Activated T-helper 1 cell treated with anti-CD3 and anti-CD28 coated beads, Interleukin-12 subunit alpha, Interleukin-12 subunit beta, Interleukin-2, Interleukin-4 antibody, amounts not matched to agents 30 ng/mL and 10 ng/mL and 1 ng/mL, durations not matched to agents 14 hours and 24 hours and 36 hours (primary cell): ENCODE results near the gene TMEFF2. TPM values are rescaled to one million over a fixed set of nuclear protein-coding genes. Genes with fewer than 3 reads are reported as not detected.

Experiments used
- DNase-seq: peaks from one replicate; pipeline ENCODE4 v3.0.0; 2021; ENCODE audit warnings: low spot score
- H3K27ac Mint-ChIP-seq: one replicate; pipeline ENCODE4 v1.8.0; 2021; ENCODE audit warnings: mild to moderate bottlenecking, mixed read lengths
- H3K27me3 Mint-ChIP-seq: one replicate; pipeline ENCODE4 v1.8.0; 2022; ENCODE audit warnings: mild to moderate bottlenecking, moderate library complexity, mixed read lengths; ENCODE audit not compliant: insufficient read depth
- H3K36me3 Mint-ChIP-seq: one replicate; pipeline ENCODE4 v1.8.0; 2021; ENCODE audit warnings: low read depth, mixed read lengths
- H3K4me1 Mint-ChIP-seq: one replicate; pipeline ENCODE4 v1.8.0; 2021; ENCODE audit warnings: low read depth, mixed read lengths
- H3K4me3 Mint-ChIP-seq: one replicate; pipeline ENCODE4 v1.8.0; 2021; ENCODE audit warnings: mild to moderate bottlenecking, moderate library complexity, mixed read lengths
- H3K9me3 Mint-ChIP-seq: one replicate; pipeline ENCODE4 v1.8.0; 2021; ENCODE audit warnings: mixed read lengths
- intact Hi-C: fragments of 100-400 bp; cut with micrococcal nuclease; formaldehyde crosslinking; loops from one replicate; pipeline ENCODE4 v1.15.1; 2024
- total RNA-seq: library from RNA; stranded (reverse); gene quantifications from 2 replicates; pipeline ENCODE4 v1.2.3, GENCODE V29; 2022

Gene TMEFF2
- total RNA-seq, 1 donor from 2014 or later: not detected

GRCh38 chr2:192035731-192036442 lies 158.8 kb downstream of the TMEFF2 start:
- no peaks in the 10 kb centered on the region for H3K9me3 Mint-ChIP-seq
- H3K27ac Mint-ChIP-seq: no peak overlapping the region
- no peak for DNase-seq
- no peaks in the 10 kb centered on the region for H3K4me1 Mint-ChIP-seq
- no peaks in the 10 kb centered on the region for H3K36me3 Mint-ChIP-seq
- no peak overlapping the region for H3K4me3 Mint-ChIP-seq
- no peaks in the 10 kb centered on the region for H3K27me3 Mint-ChIP-seq
- intact Hi-C loops: no loop called here

GRCh38 chr2:192030856-192031255 lies 163.9 kb downstream of the TMEFF2 start:
- no peaks in the 10 kb centered on the region for H3K9me3 Mint-ChIP-seq
- no peaks in the 10 kb centered on the region for H3K4me1 Mint-ChIP-seq
- no peak overlapping the region for H3K27ac Mint-ChIP-seq
- H3K27me3 Mint-ChIP-seq: peaks cover 3% of the 10 kb centered on the region
- intact Hi-C loops: no loop called here
- no peaks in the 10 kb centered on the region for H3K36me3 Mint-ChIP-seq
- DNase-seq: no peak
- no peak overlapping the region for H3K4me3 Mint-ChIP-seq

- Mint-ChIP-seq H3K9me3 (no peaks in the 10 kb centered on the region), H3K36me3 (no peaks in the 10 kb centered on the region), H3K4me1 (no peaks in the 10 kb centered on the region), H3K27me3 (peaks cover 7% of the 10 kb centered on the region), H3K27ac (no peak overlapping the region), H3K4me3 (no peak overlapping the region)
- no peak for DNase-seq
- intact Hi-C loops: no loop called here
These were observed 164.4 kb downstream of the TMEFF2 start for GRCh38 chr2:192030289-192030688.

- Mint-ChIP-seq H3K4me3 (no peak overlapping the region), H3K4me1 (no peaks in the 10 kb centered on the region), H3K27ac (no peak overlapping the region), H3K9me3 (no peaks in the 10 kb centered on the region), H3K27me3 (peaks cover 7% of the 10 kb centered on the region), H3K36me3 (no peaks in the 10 kb centered on the region)
- DNase-seq: no peak
- intact Hi-C loops: no loop called here
These were observed 165.6 kb downstream of the TMEFF2 start for GRCh38 chr2:192029089-192029488.

GRCh38 chr2:192026825-192027120 lies 168.0 kb downstream of the TMEFF2 start:
- intact Hi-C loops: no loop called here
- H3K9me3 Mint-ChIP-seq: no peaks in the 10 kb centered on the region

GRCh38 chr2:192026059-192026824 lies 168.5 kb downstream of the TMEFF2 start:
- Mint-ChIP-seq H3K4me1 (no peaks in the 10 kb centered on the region), H3K27ac (no peak overlapping the region), H3K36me3 (no peaks in the 10 kb centered on the region), H3K27me3 (peaks cover 10% of the 10 kb centered on the region), H3K4me3 (no peak overlapping the region), H3K9me3 (no peaks in the 10 kb centered on the region)
- intact Hi-C loops: no loop called here
- DNase-seq: no peak

More at GRCh38 chr2:192026825-192027120, 168.0 kb downstream of the TMEFF2 start:
- DNase-seq: no peak
- no peaks in the 10 kb centered on the region for H3K4me1 Mint-ChIP-seq
- peaks cover 10% of the 10 kb centered on the region for H3K27me3 Mint-ChIP-seq
- no peak overlapping the region for H3K27ac Mint-ChIP-seq
- no peaks in the 10 kb centered on the region for H3K36me3 Mint-ChIP-seq
- no peak overlapping the region for H3K4me3 Mint-ChIP-seq

- H3K36me3 Mint-ChIP-seq: no peaks in the 10 kb centered on the region
- H3K27ac Mint-ChIP-seq: no peak overlapping the region
- no peaks in the 10 kb centered on the region for H3K4me1 Mint-ChIP-seq
- peaks cover 10% of the 10 kb centered on the region for H3K27me3 Mint-ChIP-seq
- no peak overlapping the region for H3K4me3 Mint-ChIP-seq
- intact Hi-C loops: no loop called here
- no peak for DNase-seq
- no peaks in the 10 kb centered on the region for H3K9me3 Mint-ChIP-seq
These were observed 169.1 kb downstream of the TMEFF2 start for GRCh38 chr2:192025637-192026036.

- no peaks in the 10 kb centered on the region for H3K4me1 Mint-ChIP-seq
- no peaks in the 10 kb centered on the region for H3K9me3 Mint-ChIP-seq
- peaks cover 8% of the 10 kb centered on the region for H3K27me3 Mint-ChIP-seq
- H3K27ac Mint-ChIP-seq: no peak overlapping the region
- H3K36me3 Mint-ChIP-seq: no peaks in the 10 kb centered on the region
- DNase-seq: no peak
- H3K4me3 Mint-ChIP-seq: no peak overlapping the region
- intact Hi-C loops: no loop called here
These were observed 171.7 kb downstream of the TMEFF2 start for GRCh38 chr2:192023006-192023405.

GRCh38 chr2:192017844-192018243 lies 176.9 kb downstream of the TMEFF2 start:
- Mint-ChIP-seq H3K27me3 (peaks cover 8% of the 10 kb centered on the region), H3K4me3 (no peak overlapping the region), H3K9me3 (no peaks in the 10 kb centered on the region), H3K4me1 (no peaks in the 10 kb centered on the region), H3K27ac (no peak overlapping the region), H3K36me3 (no peaks in the 10 kb centered on the region)
- intact Hi-C loops: loop anchor here (10.0 kb wide), 1 partner anchor 203 kb away; no protein-coding TSS in a partner anchor
- DNase-seq: no peak

GRCh38 chr2:192016265-192016664 lies 178.5 kb downstream of the TMEFF2 start:
- no peaks in the 10 kb centered on the region for H3K4me1 Mint-ChIP-seq
- no peaks in the 10 kb centered on the region for H3K36me3 Mint-ChIP-seq
- no peak overlapping the region for H3K27ac Mint-ChIP-seq
- no peak for DNase-seq
- no peaks in the 10 kb centered on the region for H3K9me3 Mint-ChIP-seq
- intact Hi-C loops: loop anchor here (10.0 kb wide), 1 partner anchor 201 kb away; no protein-coding TSS in a partner anchor
- H3K27me3 Mint-ChIP-seq: peaks cover 10% of the 10 kb centered on the region
- no peak overlapping the region for H3K4me3 Mint-ChIP-seq

- DNase-seq: no peak
- no peaks in the 10 kb centered on the region for H3K36me3 Mint-ChIP-seq
- peaks cover 13% of the 10 kb centered on the region for H3K27me3 Mint-ChIP-seq
- no peak overlapping the region for H3K4me3 Mint-ChIP-seq
- intact Hi-C loops: loop anchor here (10.0 kb wide), 1 partner anchor 198 kb away; no protein-coding TSS in a partner anchor
- H3K9me3 Mint-ChIP-seq: no peaks in the 10 kb centered on the region
- no peaks in the 10 kb centered on the region for H3K4me1 Mint-ChIP-seq
- no peak overlapping the region for H3K27ac Mint-ChIP-seq
These were observed 181.5 kb downstream of the TMEFF2 start for GRCh38 chr2:192013211-192013610.

- H3K4me1 Mint-ChIP-seq: no peaks in the 10 kb centered on the region
- no peak overlapping the region for H3K27ac Mint-ChIP-seq
- H3K36me3 Mint-ChIP-seq: no peaks in the 10 kb centered on the region
- no peak for DNase-seq
- H3K27me3 Mint-ChIP-seq: peaks cover 15% of the 10 kb centered on the region
- H3K9me3 Mint-ChIP-seq: no peaks in the 10 kb centered on the region
- H3K4me3 Mint-ChIP-seq: no peak overlapping the region
- intact Hi-C loops: loop anchor here (10.0 kb wide), 1 partner anchor 196 kb away; no protein-coding TSS in a partner anchor
These were observed 183.5 kb downstream of the TMEFF2 start for GRCh38 chr2:192011196-192011595.

GRCh38 chr2:192010073-192010472 lies 184.7 kb downstream of the TMEFF2 start:
- H3K36me3 Mint-ChIP-seq: no peaks in the 10 kb centered on the region
- DNase-seq: no peak
- no peaks in the 10 kb centered on the region for H3K4me1 Mint-ChIP-seq
- intact Hi-C loops: loop anchor here (10.0 kb wide), 1 partner anchor 195 kb away; no protein-coding TSS in a partner anchor
- no peak overlapping the region for H3K27ac Mint-ChIP-seq
- H3K9me3 Mint-ChIP-seq: no peaks in the 10 kb centered on the region
- no peak overlapping the region for H3K4me3 Mint-ChIP-seq
- H3K27me3 Mint-ChIP-seq: peaks cover 17% of the 10 kb centered on the region
